GM10248 (cell line): ENCODE data around the gene RASSF3.

Experiments
- CTCF ChIA-PET: fragments of 300-600 bp; sonication (Branson Sonifier 250); formaldehyde crosslinking; extraction: SDS; loops from one replicate; lab custom pipeline; 2021; ENCODE audit warnings: antibody characterized with exemption; lab: Yijun Ruan, JAX
- POLR2A ChIA-PET: fragments of 350-650 bp; sonication (Branson Sonifier 250); formaldehyde crosslinking; extraction: SDS; loops from one replicate; lab custom pipeline; 2020; ENCODE audit warnings: antibody characterized with exemption; lab: Yijun Ruan, JAX
- DNase-seq: peaks from one replicate; pipeline ENCODE4 v3.0.0; 2012; ENCODE audit errors: extremely low spot score
- TF ChIP-seq, protein P1 (sequence below): IDR thresholded peaks from 2 replicates; pipeline ENCODE4 v1.5.1; 2012; ENCODE audit warnings: mild to moderate bottlenecking, low read depth; ENCODE audit errors: extremely low read depth, missing control alignments, control extremely low read depth

The RASSF3 gene

DNA sequence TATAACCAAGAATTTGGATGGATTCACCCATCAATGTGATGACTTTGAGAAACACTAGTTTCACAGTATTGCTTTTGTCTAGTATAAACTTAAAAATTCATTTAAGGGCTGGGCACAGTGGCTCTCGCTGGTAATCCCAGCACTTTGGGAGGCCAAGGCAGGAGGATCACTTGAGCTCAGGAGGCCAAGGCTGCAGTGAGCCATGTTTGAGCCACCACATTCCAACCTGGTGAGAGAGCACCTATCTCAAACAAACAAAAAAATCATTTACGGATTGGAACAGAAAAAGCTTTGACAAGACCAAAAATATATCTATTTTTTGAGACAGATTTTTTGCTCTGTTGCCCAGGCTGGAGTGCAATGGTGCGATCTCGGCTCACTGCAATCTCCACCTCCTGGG, 121.4 kb downstream of the RASSF3 start:
- TF ChIP-seq, protein P1, sequence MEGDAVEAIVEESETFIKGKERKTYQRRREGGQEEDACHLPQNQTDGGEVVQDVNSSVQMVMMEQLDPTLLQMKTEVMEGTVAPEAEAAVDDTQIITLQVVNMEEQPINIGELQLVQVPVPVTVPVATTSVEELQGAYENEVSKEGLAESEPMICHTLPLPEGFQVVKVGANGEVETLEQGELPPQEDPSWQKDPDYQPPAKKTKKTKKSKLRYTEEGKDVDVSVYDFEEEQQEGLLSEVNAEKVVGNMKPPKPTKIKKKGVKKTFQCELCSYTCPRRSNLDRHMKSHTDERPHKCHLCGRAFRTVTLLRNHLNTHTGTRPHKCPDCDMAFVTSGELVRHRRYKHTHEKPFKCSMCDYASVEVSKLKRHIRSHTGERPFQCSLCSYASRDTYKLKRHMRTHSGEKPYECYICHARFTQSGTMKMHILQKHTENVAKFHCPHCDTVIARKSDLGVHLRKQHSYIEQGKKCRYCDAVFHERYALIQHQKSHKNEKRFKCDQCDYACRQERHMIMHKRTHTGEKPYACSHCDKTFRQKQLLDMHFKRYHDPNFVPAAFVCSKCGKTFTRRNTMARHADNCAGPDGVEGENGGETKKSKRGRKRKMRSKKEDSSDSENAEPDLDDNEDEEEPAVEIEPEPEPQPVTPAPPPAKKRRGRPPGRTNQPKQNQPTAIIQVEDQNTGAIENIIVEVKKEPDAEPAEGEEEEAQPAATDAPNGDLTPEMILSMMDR: no peak
- no peak for DNase-seq
- CTCF ChIA-PET: no interaction called here
- POLR2A ChIA-PET: no interaction called here

DNA sequence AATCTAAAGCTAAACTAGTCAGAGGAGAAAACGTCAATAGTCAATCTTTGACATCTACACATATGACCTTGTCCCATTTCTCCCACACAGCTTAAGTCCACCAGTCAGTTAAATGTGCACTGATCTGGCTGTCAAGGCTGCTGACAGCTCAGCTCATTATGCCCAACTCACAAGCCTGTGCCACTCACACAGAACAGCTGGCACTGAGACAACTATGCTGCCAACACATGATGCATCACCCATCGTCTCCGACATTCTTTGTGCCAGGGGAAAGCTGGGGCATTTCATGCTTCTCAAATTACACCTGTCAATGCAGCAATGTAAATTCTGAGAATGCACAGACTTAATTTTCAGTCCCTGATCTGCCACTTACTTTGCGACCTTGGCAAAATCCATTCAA, 123.6 kb downstream of the RASSF3 start:
- DNase-seq: no peak
- TF ChIP-seq, protein P1: no peak
- CTCF ChIA-PET: interaction anchor here (0.9 to 2.9 kb wide), 2 partner anchors 36 to 68 kb away, joined by 3 to 15 read pairs; no protein-coding TSS in a partner anchor
- POLR2A ChIA-PET: no interaction called here

DNA sequence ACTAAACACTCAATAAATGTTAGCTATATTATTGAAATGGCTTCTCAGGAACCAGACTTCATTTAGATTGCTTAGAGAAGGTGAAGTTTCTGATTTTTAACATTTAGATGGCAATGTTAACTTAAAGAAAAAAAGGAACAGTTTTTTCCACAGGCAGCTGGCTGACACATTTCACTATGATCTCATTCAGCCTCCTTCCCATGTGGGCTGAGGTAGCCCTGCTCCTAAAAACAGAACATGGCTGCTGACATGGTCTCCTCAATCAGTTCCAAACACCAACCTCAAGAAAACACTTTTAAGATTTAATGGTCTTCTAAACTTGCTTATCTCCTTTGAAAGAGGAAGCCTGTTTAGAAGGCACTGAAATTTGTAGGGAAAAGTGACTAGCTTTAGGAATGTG, 125.1 kb downstream of the RASSF3 start:
- TF ChIP-seq, protein P1: no peak
- ChIA-PET POLR2A (no interaction called here), CTCF (interaction anchor here (1.5 to 2.9 kb wide), 4 partner anchors 11 to 186 kb away, joined by 3 to 15 read pairs (median 5); no protein-coding TSS in a partner anchor)
- no peak for DNase-seq

DNA sequence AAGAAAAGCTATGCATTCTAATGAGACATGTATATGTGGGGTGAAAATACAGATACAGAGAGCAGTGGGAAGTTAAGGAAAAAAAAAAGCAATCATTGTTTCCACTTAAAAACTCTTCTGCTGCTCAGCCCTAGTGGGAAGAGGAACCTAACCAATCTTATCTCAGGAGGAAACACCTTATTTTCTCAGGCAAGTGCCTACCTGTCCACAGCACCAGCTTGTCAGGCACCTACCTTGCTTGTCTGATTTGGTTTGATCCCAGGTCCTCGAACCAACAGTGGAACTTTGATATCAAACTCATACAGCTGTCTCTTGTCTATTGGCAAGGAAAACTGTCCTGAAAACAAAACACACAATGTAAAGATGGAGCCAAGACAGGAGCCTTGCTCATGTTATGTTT, 126.5 kb downstream of the RASSF3 start:
- POLR2A ChIA-PET: no interaction called here
- no peak for DNase-seq
- TF ChIP-seq, protein P1: no peak
- CTCF ChIA-PET: interaction anchor here (1.5 to 2.0 kb wide), 4 partner anchors 13 to 187 kb away, joined by 3 to 6 read pairs (median 4); no protein-coding TSS in a partner anchor

DNA sequence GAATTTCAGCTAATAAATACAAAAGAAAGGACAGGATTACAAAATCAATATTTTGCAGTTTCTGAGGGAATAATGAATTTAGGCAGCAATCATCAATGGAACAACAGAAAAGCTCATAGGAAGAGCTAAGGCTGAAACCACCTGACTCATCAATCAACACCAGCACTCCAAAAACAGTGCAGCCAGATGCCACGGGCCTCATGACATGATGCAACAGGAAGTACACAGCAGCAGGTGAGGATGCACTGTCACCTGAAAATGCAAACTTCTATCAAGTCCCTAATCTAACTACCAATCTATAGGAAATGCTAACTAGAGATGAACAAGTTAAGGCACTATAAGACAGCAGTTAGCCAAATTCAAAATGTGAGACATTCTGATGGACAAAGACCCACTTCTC, 127.2 kb downstream of the RASSF3 start:
- ChIA-PET CTCF (interaction anchor here (1.4 to 1.6 kb wide), 2 partner anchors 59 to 154 kb away, joined by 3 to 4 read pairs; no protein-coding TSS in a partner anchor), POLR2A (no interaction called here)
- DNase-seq: no peak
- TF ChIP-seq, protein P1: no peak

DNA sequence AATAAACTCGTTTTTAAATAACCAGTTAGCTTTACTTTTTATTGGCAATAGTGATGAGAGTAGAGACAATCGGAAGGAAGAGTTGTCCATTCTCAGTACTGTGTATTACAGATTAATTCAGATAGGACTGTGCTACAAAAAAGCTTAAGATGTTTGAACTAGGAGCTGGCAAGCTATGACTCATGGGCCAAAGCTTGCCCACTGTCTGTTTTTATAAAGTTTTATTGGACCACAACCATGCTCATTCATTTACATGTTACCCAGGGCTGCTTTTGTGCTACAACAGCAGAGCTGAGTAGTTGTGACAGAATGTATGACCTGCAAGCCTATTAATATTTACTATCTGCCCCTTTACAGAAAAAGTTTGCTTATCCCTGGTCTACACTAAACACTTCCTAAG, 129.5 kb downstream of the RASSF3 start:
- no peak for DNase-seq
- CTCF ChIA-PET: interaction anchor here (1.0 to 1.7 kb wide), 3 partner anchors 9 to 148 kb away, joined by 3 to 4 read pairs (median 4); no protein-coding TSS in a partner anchor
- POLR2A ChIA-PET: no interaction called here
- TF ChIP-seq, protein P1: no peak

DNA sequence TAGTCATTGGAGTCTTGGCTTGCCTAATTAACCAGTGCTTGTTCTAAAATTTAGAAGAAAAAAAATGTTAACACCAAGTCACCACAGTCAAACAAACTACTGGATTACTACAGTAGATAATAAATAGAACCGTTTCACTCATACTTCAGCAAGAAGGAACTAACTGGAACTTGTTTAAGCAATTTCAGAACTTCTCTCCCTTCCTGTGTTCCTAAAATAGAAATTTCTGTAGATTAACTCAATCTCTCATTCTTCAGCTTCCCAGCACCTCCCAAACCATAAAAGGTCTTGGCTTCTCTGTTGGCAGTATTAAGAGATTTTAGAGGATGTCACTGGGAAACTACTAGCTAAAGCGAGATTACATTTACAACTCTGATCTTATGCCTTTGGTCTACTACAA, 130.4 kb downstream of the RASSF3 start:
- DNase-seq: no peak
- CTCF ChIA-PET: interaction anchor here (1.0 to 1.4 kb wide), 2 partner anchors 8 to 10 kb away, joined by 3 to 4 read pairs; no protein-coding TSS in a partner anchor
- TF ChIP-seq, protein P1: no peak
- POLR2A ChIA-PET: no interaction called here
